Activated B cell treated with CpG ODN at 0.5 μM for 24 hours (primary cell): ENCODE results near the gene GAL3ST1. TPM values are rescaled to one million over a fixed set of nuclear protein-coding genes. Genes with fewer than 3 reads are reported as not detected.

Experiments
- ATAC-seq: fragments of 200-7000 bp; cut with Tn5 transposase; one replicate; pipeline ENCODE4 v1.10.0; 2021; ENCODE audit warnings: low read depth, mild to moderate bottlenecking, moderate library complexity
- CTCF ChIA-PET: fragments of 350-600 bp; sonication (Branson Sonifier 250); formaldehyde crosslinking; loops from one replicate; lab custom pipeline; 2021; ENCODE audit warnings: antibody characterized with exemption; lab: Charles Lee
- POLR2A ChIA-PET: fragments of 350-600 bp; sonication (Branson Sonifier 250); formaldehyde crosslinking; loops from one replicate; lab custom pipeline; 2021; ENCODE audit warnings: antibody characterized with exemption; lab: Charles Lee
- DNase-seq: peaks from one replicate; pipeline ENCODE4 v3.0.0; 2022
- H3K27ac Mint-ChIP-seq: one replicate; pipeline ENCODE4 v1.8.0; 2020; ENCODE audit warnings: mixed read lengths
- H3K27me3 Mint-ChIP-seq: one replicate; pipeline ENCODE4 v1.8.0; 2021; ENCODE audit warnings: mixed read lengths
- H3K36me3 Mint-ChIP-seq: one replicate; pipeline ENCODE4 v1.8.0; 2021; ENCODE audit warnings: low read depth, mixed read lengths
- H3K4me1 Mint-ChIP-seq: one replicate; pipeline ENCODE4 v1.8.0; 2021; ENCODE audit warnings: mixed read lengths
- H3K4me3 Mint-ChIP-seq: one replicate; pipeline ENCODE4 v1.8.0; 2020; ENCODE audit warnings: mild to moderate bottlenecking, mixed read lengths
- H3K9me3 Mint-ChIP-seq: one replicate; pipeline ENCODE4 v1.8.0; 2020; ENCODE audit warnings: mixed read lengths
- intact Hi-C: fragments of 100-400 bp; cut with micrococcal nuclease; formaldehyde crosslinking; loops from one replicate; pipeline ENCODE4 v1.15.1; 2024
- total RNA-seq: library from RNA; stranded (reverse); gene quantifications from 2 replicates; pipeline ENCODE4 v1.2.3, GENCODE V29; 2022
- TF ChIP-seq, protein P1 (sequence below): fragments of 200-600 bp; IDR thresholded peaks from one replicate; pipeline ENCODE4 v1.8.0; 2022; ENCODE audit warnings: antibody characterized with exemption, mild to moderate bottlenecking

Gene GAL3ST1
- total RNA-seq, 1 donor from 2014 or later, result not detected

- no peak overlapping the region for H3K27ac Mint-ChIP-seq
- ChIA-PET CTCF (no interaction called here), POLR2A (interaction anchor here (0.6 kb wide), 1 partner anchor 52 kb away, joined by 3 read pairs; no protein-coding TSS in a partner anchor)
- ATAC-seq, result no peak
- no peak overlapping the region for H3K4me3 Mint-ChIP-seq
- no peak for DNase-seq
- H3K27me3 Mint-ChIP-seq, result peaks cover 6% of the 10 kb centered on the region
- TF ChIP-seq, protein P1, sequence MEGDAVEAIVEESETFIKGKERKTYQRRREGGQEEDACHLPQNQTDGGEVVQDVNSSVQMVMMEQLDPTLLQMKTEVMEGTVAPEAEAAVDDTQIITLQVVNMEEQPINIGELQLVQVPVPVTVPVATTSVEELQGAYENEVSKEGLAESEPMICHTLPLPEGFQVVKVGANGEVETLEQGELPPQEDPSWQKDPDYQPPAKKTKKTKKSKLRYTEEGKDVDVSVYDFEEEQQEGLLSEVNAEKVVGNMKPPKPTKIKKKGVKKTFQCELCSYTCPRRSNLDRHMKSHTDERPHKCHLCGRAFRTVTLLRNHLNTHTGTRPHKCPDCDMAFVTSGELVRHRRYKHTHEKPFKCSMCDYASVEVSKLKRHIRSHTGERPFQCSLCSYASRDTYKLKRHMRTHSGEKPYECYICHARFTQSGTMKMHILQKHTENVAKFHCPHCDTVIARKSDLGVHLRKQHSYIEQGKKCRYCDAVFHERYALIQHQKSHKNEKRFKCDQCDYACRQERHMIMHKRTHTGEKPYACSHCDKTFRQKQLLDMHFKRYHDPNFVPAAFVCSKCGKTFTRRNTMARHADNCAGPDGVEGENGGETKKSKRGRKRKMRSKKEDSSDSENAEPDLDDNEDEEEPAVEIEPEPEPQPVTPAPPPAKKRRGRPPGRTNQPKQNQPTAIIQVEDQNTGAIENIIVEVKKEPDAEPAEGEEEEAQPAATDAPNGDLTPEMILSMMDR, result no peak
- intact Hi-C loops, result no loop called here
- H3K36me3 Mint-ChIP-seq, result no peaks in the 10 kb centered on the region
- H3K4me1 Mint-ChIP-seq, result no peaks in the 10 kb centered on the region
- no peaks in the 10 kb centered on the region for H3K9me3 Mint-ChIP-seq
Measured at GRCh38 chr22:30566125-30566524, 8.3 kb downstream of the GAL3ST1 start.

GRCh38 chr22:30565341-30565740 is 9.1 kb downstream of the GAL3ST1 start:
- CTCF ChIA-PET, result no interaction called here
- Mint-ChIP-seq H3K4me3 (no peak overlapping the region), H3K9me3 (no peaks in the 10 kb centered on the region), H3K4me1 (no peaks in the 10 kb centered on the region), H3K27ac (no peak overlapping the region), H3K36me3 (no peaks in the 10 kb centered on the region), H3K27me3 (peaks cover 6% of the 10 kb centered on the region)
- POLR2A ChIA-PET, result interaction anchor here (0.6 kb wide), 1 partner anchor 52 kb away, joined by 3 read pairs; no protein-coding TSS in a partner anchor
- no peak for ATAC-seq
- intact Hi-C loops, result no loop called here
- DNase-seq, result no peak
- TF ChIP-seq, protein P1, result no peak

DNA sequence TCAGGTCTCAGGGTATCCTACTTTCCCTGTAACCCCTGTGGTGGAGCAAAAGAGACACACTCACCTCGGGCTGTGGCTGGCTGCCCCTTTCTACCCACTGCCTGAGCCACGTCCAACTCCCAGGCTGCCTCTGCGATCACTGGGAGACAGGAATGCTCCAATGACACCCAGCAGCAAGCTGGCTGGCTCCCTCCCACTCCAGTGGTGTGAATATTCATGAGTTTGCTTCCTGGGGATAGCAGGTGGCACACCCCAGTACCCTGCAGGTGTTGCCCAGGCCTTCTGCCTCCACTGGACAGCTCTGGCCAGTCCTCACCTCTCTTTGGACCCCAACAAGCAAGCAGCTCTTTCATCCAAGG is 9.7 kb downstream of the GAL3ST1 start:
- H3K27me3 Mint-ChIP-seq, result peaks cover 6% of the 10 kb centered on the region
- ChIA-PET CTCF (no interaction called here), POLR2A (no interaction called here)
- intact Hi-C loops, result no loop called here
- DNase-seq (no peak), ATAC-seq (no peak)
- H3K4me3 Mint-ChIP-seq, result no peak overlapping the region
- no peaks in the 10 kb centered on the region for H3K36me3 Mint-ChIP-seq
- TF ChIP-seq, protein P1, result no peak
- H3K4me1 Mint-ChIP-seq, result no peaks in the 10 kb centered on the region
- no peak overlapping the region for H3K27ac Mint-ChIP-seq
- H3K9me3 Mint-ChIP-seq, result no peaks in the 10 kb centered on the region

DNA sequence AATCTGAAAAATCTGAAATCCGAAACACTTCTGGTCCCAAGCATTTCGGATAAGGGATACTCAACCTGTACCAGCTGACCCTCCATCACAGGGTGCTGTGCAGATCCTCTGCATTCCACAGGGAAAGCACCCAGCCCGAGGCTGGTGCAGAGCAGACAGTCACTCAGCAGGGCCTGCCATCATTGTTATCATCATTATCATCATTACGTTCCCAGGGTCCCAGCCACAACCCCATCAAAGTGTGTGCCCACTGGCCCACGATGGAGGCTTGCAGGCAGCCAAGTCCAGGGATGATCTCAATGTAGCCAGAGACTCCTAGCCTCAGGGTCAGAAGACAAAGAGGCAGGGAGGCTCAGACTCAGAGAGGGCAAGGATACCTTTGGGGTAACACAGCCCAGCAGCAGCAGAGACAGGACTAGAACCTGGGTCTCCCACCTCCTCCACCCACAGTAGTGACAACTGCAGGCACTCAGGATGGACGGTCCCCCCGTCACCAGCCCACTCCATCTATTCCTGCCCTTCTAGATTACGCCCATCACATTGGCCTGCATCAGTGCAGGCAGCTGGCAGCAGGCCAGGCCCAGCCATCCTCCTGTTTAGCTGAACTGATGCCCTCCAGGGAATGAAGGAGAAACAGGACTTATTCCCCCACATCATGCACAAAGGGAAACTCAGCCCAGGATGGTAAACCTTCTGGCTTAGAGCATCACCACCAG is 10.3 kb downstream of the GAL3ST1 start:
- Mint-ChIP-seq H3K27ac (no peak overlapping the region), H3K9me3 (no peaks in the 10 kb centered on the region), H3K36me3 (no peaks in the 10 kb centered on the region), H3K4me1 (no peaks in the 10 kb centered on the region), H3K4me3 (no peak overlapping the region), H3K27me3 (peaks cover 6% of the 10 kb centered on the region)
- ChIA-PET CTCF (no interaction called here), POLR2A (no interaction called here)
- TF ChIP-seq, protein P1, result no peak
- ATAC-seq, result no peak
- intact Hi-C loops, result no loop called here
- no peak for DNase-seq

DNA sequence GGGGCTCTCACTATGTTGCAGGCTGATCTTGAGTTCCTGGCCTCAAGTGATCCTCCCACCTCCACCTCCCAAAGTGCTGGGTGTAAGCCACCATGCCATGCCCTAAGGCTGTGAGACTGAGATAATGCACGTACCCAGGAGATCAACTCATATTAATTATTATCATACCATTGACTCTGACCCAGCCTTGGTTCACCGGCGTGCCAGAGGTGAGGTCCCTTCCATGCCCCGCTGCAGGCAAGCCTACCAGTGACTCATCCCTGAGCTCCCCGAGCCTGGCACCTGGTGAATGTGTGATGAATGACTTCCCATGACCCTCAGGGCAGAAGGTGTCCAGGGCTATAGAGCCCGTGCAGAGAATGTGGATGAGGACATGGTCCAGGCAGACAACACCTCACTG is 12.1 kb downstream of the GAL3ST1 start:
- no peak overlapping the region for H3K27ac Mint-ChIP-seq
- no peaks in the 10 kb centered on the region for H3K36me3 Mint-ChIP-seq
- CTCF ChIA-PET, result no interaction called here
- intact Hi-C loops, result no loop called here
- DNase-seq (no peak), ATAC-seq (no peak)
- no peaks in the 10 kb centered on the region for H3K9me3 Mint-ChIP-seq
- H3K27me3 Mint-ChIP-seq, result peaks cover 2% of the 10 kb centered on the region
- H3K4me3 Mint-ChIP-seq, result no peak overlapping the region
- POLR2A ChIA-PET, result no interaction called here
- no peaks in the 10 kb centered on the region for H3K4me1 Mint-ChIP-seq
- TF ChIP-seq, protein P1, result no peak
